GM18519 (cell line): Measurements from ENCODE around the gene CHRND.
"Not testable (repeated sequence)": the region's sequence is repeated elsewhere in the genome, so short reads cannot be mapped to it uniquely, and the experiment has no call there.

Experiments
- ATAC-seq: cut with Tn5 transposase; IDR thresholded peaks from one replicate; pipeline ENCODE4 v1.9.1; 2021; ENCODE audit warnings: mild to moderate bottlenecking, moderate library complexity; ENCODE audit not compliant: unreplicated experiment, low FRiP score

Gene CHRND

GRCh38 chr2:232524771-232525170 lies 1.2 kb upstream of the CHRND start:
- ATAC-seq, result no peak

GRCh38 chr2:232525199-232525598 lies 761 bp upstream of the CHRND start:
- ATAC-seq, result no peak

GRCh38 chr2:232526372-232526941 lies 497 bp downstream of the CHRND start:
- no peak for ATAC-seq

- no peak for ATAC-seq
These were observed 2.0 kb downstream of the CHRND start for GRCh38 chr2:232527905-232528470.

GRCh38 chr2:232528746-232529460 lies 2.9 kb downstream of the CHRND start:
- no peak for ATAC-seq

GRCh38 chr2:232529806-232530547 lies 4.0 kb downstream of the CHRND start:
- ATAC-seq, result no peak

- ATAC-seq, result no peak
These were observed 4.8 kb downstream of the CHRND start for GRCh38 chr2:232530626-232531260.

GRCh38 chr2:232532419-232532818 lies 6.5 kb downstream of the CHRND start:
- ATAC-seq, result no peak

GRCh38 chr2:232532821-232533220 lies 6.9 kb downstream of the CHRND start:
- not testable (repeated sequence) for ATAC-seq

- ATAC-seq, result no peak
These were observed 8.2 kb downstream of the CHRND start for GRCh38 chr2:232533944-232534710.

GRCh38 chr2:232534940-232535651 lies 9.1 kb downstream of the CHRND start:
- ATAC-seq, result no peak

- no peak for ATAC-seq
These were observed 10.0 kb downstream of the CHRND start for GRCh38 chr2:232535761-232536530.

GRCh38 chr2:232537079-232537478 lies 11.1 kb downstream of the CHRND start:
- ATAC-seq, result no peak

- no peak for ATAC-seq
These were observed 11.5 kb downstream of the CHRND start for GRCh38 chr2:232537499-232537898.

- ATAC-seq, result no peak
These were observed 12.7 kb downstream of the CHRND start for GRCh38 chr2:232538671-232539070.

- no peak for ATAC-seq
These were observed 13.6 kb downstream of the CHRND start, which contains the start of gene CHRNG for GRCh38 chr2:232539298-232540231. CHRNG (plus strand) TSS chr2:232539692; CDS start chr2:232539748, 56 bp downstream.

- ATAC-seq, result no peak
These were observed 14.6 kb downstream of the CHRND start for GRCh38 chr2:232540441-232541041.
